TTC549 (cell line): ENCODE data around the gene TIAM2.
A peak's percentile ranks its signal among the peaks of the same experiment; 100 is the strongest.
"Not testable (repeated sequence)": the region's sequence is repeated elsewhere in the genome, so short reads cannot be mapped to it uniquely, and the experiment has no call there.

Experiments
- FAIRE-seq: peaks from 2 replicates; lab custom pipeline; 2012; peaks lifted over from hg19 to GRCh38; lab: Jason Lieb, UNC

The TIAM2 gene

DNA sequence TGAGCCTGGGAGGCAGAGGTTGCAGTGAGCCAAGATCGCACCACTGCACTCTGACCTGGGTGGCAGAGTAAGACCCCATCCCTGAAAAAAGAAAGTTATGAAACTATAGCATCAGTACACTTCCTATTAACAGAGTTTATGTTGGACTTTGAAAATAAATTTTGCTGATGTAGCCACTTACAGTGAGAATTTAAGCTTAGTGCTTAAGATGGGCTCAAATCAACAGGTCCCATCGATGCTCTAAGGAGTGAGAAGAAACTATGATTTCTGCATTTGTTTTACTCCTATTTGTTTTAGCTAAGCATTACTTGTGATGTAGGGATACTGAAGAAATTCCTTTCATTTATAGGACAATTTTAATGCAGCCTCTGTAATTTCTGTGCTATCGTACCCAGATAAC is 175.4 kb downstream of the TIAM2 start:
- no peak for FAIRE-seq

GRCh38 chr6:155171109-155171746 is 176.1 kb downstream of the TIAM2 start:
- no peak for FAIRE-seq

GRCh38 chr6:155171747-155172449 is 176.8 kb downstream of the TIAM2 start:
- no peak for FAIRE-seq

GRCh38 chr6:155173488-155173887 is 178.4 kb downstream of the TIAM2 start:
- no peak for FAIRE-seq

GRCh38 chr6:155174576-155175211 is 179.6 kb downstream of the TIAM2 start:
- no peak for FAIRE-seq

- FAIRE-seq, result peak; percentile 89
Measured at GRCh38 chr6:155177363-155177961, 182.3 kb downstream of the TIAM2 start.

DNA sequence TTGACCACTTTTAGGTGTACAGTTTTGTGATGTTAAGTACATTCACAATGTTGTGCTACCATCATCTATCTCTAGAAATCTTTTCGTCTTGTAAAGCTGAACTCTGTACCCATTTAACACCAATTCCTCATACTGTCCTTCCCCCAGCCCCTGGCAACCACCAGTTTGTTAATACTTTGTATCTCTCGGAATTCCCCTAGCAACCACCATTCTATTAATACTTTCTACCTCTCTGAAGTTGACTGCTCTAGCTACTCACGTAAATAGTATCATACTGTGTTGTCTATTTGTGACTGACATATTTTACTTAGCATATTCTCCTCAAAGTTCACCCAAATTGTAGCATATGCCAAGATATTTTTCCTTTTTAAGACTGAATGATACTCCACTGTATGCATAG is 186.4 kb downstream of the TIAM2 start:
- FAIRE-seq, result no peak

GRCh38 chr6:155182103-155182502 is 187.0 kb downstream of the TIAM2 start:
- no peak for FAIRE-seq

- FAIRE-seq, result no peak
Measured at GRCh38 chr6:155183095-155183494, 188.0 kb downstream of the TIAM2 start.

DNA sequence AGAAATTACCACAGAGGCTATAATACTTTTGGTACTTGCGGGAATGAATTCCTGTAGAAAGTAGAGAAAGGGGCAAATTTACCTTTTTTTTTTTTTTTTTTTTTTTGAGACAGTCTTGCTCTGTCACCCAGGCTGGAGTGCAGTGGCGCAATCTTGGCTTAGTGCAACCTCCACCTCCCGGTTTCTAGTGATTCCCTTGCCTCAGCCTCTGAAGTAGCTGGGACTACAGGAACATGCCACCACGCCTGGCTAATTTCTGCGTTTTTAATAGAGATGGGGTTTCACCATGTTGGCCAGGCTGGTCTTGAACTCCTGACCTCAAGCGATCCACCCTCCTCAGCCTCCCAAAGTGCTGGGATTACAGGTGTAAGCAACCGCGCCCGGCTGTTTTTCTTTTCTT is 189.9 kb downstream of the TIAM2 start:
- FAIRE-seq, result not testable (repeated sequence)

DNA sequence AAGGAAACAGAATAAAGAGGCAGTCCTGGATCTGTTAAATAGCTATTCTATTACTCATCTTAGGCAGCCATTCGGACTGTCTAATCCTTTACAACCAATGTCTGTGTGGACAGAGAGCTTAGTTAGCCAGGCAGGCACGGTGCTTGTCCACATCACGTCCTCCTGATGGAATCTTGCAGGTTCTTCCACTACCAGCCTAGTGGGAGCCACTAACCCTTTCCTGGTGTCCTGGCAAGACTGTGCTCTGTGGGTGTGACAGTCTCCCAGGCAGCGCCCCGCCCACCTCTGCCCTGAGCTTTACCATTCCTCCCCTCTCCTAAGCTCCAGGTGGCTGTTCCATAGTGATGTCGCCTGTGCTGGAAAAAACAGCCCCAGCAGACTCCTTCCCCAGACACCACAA is 190.4 kb downstream of the TIAM2 start:
- no peak for FAIRE-seq

- no peak for FAIRE-seq
Measured at GRCh38 chr6:155186052-155186658, 191.0 kb downstream of the TIAM2 start.

DNA sequence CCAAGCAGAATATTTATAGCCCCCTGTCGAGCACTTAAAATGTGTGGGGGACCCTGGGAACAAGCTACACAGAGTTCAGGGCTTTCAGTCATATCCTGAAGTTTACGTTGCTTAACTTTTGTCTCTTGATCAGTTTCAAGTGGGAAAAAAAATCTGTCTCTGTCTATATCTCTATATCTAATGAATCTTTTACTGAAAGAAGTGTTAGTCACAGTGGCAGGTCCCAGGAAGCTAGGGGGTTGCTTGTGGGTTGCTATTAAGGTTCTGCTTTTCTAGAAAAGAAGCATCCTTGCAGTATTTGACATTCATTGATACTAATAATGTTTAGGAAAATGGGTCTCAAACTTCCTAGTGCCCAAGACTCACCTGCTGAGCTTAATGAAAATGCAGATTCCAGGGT is 192.0 kb downstream of the TIAM2 start:
- no peak for FAIRE-seq

DNA sequence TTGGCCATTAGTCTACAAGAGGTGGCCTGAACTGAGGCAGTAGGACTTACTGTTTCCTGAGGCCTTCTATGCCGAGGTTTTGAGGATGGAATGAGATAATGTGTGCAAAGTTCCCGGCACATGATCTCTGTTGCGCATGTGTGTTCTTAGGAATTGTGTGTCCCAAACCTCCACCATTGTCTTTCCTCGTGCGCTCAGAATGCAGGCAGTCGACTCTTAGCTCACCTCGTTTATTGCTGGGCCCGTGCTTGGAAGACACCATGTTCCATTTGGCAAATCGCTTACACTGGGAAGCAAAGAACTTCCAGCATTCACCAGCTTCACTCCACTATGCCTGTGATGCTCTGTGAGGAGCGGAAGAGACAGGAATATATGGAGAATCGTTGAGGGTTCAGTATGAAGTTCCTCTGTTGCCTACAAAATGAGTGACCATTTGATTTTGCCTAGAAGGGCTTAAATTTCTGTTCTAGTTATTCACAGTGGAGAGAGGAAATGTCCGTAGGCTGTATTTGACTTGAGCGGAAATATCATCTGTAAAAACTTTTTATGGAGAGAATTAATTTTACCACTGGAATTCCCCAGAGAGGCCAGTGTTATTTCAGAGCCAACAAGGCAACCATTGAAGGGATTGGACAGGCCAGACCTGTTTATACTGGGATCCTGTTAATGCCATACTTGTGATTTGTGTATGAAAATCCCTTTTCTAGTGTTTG is 193.0 kb downstream of the TIAM2 start:
- FAIRE-seq, result no peak

DNA sequence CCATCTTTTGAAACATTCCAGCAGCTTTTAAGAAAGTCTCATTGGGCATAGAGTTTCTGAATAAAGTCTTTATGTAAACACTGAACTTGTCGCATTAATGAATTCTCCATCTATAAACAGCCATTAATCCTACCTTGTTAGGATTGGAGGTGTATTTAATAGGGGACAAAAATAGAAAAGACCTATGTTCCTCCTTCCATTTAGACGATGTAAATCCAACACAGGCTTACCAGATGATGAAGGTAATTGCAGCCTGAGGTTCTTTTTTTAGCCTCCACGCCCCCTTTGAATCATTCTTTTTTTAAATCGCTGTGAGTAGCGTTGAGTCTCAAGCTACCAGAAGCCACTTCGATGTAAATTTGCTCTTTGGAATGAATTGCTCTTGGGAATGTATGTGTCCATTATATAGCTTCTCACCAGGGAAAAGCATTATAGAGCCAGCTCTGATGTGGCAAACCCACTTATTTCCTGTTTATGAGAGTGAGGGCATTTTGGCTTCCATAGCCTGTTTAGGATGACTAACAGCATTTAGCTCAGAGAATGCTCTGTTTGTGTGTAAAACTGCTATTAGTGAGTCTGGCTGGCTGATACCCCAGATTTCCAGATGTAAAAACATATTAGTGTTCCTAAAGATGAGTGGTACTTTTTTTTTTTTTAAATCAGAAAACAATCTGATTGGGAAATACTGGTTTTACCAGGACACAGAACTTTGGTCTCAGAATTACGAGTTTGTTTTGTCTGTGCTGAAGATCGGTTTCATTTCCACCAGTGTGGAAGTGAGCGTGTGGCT is 193.8 kb downstream of the TIAM2 start:
- no peak for FAIRE-seq

- no peak for FAIRE-seq
Measured at GRCh38 chr6:155190677-155191076, 195.6 kb downstream of the TIAM2 start.

- FAIRE-seq, result no peak
Measured at GRCh38 chr6:155193526-155193925, 198.4 kb downstream of the TIAM2 start.

GRCh38 chr6:155194399-155194798 is 199.3 kb downstream of the TIAM2 start:
- no peak for FAIRE-seq

GRCh38 chr6:155195903-155196302 is 200.8 kb downstream of the TIAM2 start:
- FAIRE-seq, result no peak

DNA sequence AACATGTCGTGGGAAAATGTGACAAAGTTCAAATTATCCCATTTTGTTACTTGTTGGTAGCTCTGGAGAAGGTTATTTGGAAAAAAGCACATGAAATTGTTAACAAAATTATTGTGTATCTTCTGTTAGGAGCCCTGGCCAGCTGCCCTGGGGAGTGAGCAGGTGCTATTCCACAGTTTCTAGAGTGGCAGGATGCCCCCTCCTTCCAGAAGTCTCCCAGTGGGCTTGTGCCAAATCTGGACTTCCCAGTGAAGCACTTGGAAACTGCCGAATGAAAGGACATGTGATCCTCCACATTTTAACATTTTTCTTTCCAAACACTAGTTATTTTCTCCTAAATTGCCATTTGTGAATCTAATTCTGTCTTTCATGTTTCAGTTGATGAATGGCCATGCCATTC is 201.8 kb downstream of the TIAM2 start:
- FAIRE-seq, result no peak

DNA sequence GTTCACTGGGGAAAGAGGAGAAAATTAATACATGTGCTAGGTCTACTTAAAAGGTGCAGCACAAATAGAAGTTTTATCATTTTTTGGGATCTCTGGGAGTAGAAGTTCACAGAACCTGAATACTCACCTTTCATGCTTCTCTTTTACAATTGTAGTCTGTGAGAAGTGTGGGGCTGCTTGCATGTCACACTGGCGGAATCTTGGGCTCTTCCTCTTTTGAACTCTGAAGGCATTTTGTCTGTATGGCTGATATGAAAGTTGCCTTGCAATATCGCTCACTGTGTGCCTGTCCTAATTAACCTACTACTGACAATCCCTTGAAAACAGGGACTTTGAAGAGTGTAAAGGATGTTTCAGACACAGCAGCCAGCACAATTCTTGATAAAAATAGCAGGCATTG is 202.8 kb downstream of the TIAM2 start:
- FAIRE-seq, result no peak
